Posterior vena cava (tissue), 2 donors: ENCODE results near the gene DPAGT1. TPM values are rescaled to one million over a fixed set of nuclear protein-coding genes. Genes with fewer than 3 reads are reported as not detected.

Source experiments
- DNase-seq: peaks from one replicate; pipeline ENCODE4 v3.0.0-alpha.2; 2020; ENCODE audit warnings: low spot score
- intact Hi-C, 2 donors: fragments of 100-400 bp; cut with DNase I; formaldehyde crosslinking; loops; one replicate each; pipeline versions ENCODE4 v1.14.1 to v1.14.2; 2022 to 2023
- total RNA-seq, 2 donors: library from RNA; stranded (reverse); fragmentation: NEBNext Ultra II Directional; extraction: Animal tissue kit (Norgen Biotek cat#: 25700); gene quantifications; one replicate each; pipeline ENCODE4 v1.2.1, GENCODE V29; 2021
- donor health status: DM: yes; HTN: yes; CAD: no.
- donor health status: DM: yes; HTN: yes; CAD: no.

The DPAGT1 gene
- total RNA-seq, 2 donors from 2014 or later, result 23.8 to 24.2 TPM

DNA sequence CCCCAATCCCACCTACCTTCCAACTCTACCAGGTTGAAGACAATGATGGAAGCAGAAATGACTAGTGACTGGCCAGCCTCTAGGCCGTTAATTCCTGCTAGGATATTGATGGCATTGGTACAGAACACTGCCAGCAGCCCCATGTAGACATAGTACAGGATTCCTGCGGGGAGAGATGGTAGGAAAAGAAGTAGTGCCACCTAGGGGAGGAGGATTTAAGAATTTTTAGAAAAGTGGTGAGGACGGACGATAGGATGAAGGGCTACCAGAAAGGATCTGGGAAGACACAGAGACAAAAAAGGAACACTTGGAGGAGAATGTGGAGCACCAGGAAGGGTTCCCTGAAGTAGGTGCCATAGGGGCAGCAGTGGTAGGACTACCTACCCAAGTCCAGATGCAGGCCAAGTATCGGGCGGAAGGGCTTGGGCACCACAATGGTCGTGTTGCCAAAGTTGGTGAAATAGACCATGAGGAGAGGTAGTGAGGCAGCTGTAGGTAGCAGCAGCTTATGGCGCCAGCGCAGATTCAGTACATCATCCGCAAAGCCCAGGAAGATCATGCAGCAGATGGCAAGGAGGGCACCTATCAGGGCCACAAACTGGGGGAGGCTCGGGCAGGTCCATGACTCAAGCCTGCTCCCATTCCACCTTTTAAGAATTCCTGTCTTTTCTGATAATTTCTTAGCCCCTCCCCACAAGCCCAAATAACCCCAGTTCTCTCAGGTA is 1.2 kb downstream of the DPAGT1 start:
- peak; percentile 47 for DNase-seq
- intact Hi-C loops, result no loop called here

GRCh38 chr11:119099711-119100110 is 1.9 kb downstream of the DPAGT1 start:
- DNase-seq, result no peak
- intact Hi-C loops, result no loop called here

DNA sequence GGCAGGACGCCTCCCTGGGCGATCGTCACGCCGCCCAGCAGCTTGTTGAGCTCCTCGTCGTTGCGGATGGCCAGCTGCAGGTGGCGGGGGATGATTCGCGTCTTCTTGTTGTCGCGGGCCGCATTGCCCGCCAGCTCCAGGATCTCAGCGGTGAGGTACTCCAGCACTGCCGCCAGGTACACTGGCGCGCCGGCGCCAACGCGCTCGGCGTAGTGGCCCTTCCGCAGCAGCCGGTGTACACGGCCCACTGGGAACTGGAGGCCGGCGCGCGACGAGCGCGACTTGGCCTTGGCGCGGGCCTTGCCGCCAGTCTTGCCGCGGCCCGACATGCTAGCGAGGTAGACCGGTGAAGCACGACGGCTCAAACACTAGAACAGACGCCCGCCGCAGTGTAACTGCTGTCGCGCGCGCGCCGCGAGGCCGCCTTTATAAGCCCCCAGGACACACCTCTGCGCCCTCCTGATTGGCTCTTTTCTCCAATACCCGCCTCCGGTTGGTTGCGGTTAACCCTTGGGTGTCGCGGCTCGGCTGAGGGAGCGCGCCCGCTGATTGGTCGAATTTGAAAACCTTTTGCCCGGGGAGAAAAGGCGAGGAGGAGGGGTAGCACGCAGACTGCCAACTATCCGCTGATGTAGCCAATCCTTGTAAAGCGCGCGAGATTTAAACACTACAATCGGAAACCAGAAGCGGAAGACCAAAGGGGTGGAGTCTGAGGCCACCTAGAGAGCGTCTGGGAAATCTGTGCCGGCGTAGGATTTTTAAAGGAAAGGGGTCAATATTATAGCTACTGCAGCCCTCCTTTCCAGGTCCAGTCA is 6.4 kb downstream of the DPAGT1 start:
- intact Hi-C loops, result no loop called here
- peak; percentile 99 for DNase-seq

DNA sequence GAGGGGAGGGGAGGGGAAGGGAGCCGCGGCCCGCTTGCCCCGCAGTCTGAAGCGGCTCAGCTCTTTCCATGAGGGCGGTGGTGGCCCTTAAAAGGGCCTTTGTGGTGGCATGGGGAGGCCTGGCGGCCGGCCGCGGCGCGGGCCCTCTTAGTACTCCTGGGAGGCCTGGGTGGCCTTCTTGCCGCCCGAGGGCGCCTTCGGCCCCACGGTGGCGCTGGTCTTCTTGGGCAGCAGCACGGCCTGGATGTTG is 6.9 kb downstream of the DPAGT1 start:
- intact Hi-C loops, result no loop called here
- DNase-seq, result peak; percentile 95

GRCh38 chr11:119093942-119094815 is 7.5 kb downstream of the DPAGT1 start:
- DNase-seq, result peak; percentile 84
- intact Hi-C loops, result no loop called here

GRCh38 chr11:119092880-119093842 is 8.5 kb downstream of the DPAGT1 start:
- intact Hi-C loops, result no loop called here
- DNase-seq, result no peak

DNA sequence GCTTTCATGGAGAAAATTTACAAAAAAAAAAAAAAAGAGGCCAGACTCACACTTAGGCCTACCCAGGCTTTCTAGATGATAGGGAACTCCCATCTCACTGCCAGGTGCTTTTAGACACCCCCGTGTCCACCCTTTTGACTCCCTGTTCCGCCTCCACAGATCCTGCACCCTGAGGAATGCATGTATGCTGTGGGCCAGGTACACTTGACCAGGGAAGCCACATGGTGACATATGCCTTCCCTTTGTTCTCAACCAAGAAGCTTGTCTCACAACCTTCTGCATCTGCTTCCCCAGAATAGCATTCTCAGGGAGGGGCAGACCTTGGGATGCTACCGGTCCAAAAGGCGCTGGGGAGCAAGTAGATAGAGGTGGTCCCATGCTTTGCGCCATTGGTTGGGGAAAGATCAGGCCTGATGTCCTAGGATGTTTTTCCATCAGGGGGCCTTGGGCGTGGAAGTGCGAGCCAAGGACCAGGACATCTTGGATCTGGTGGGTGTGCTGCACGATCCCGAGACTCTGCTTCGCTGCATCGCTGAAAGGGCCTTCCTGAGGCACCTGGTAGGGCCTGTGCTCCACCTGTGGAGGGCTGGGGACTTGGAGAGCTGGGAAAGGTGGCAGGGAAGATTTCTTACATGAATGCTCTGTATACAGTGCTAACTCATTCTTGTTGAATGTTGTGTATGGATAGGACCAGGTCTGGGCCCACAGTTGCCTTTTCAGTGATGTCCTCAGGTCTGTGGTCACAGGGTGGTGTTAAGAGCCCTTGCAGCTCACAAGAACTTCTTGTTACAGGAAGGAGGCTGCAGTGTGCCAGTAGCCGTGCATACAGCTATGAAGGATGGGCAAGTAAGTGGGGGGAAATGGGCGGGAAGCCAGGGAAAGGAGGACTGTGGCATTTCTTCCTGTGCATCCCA is 9.4 kb downstream of the DPAGT1 start:
- no peak for DNase-seq
- intact Hi-C loops, result no loop called here

- intact Hi-C loops, result no loop called here
Observed at GRCh38 chr11:119091178-119091577, 10.5 kb downstream of the DPAGT1 start.

DNA sequence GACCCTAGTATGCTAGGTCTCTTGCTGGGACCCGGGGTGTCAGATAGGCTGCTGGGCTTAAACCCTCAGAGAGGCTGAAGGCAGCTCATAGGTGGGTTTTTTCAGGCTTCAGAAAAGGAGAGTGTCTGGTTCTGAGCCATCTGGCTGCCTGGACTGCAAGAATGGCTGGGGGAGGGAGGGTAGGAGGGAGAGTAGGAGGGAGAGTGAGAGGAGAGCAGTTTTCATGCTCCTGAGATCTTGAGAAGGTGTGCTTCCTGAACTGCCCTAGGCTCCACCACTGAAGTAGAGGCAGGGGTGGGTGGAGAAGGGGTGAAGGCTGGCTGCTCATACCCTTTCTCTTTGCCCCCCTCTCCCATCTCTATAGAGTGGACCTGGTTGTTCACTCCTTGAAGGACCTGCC is 12.3 kb downstream of the DPAGT1 start:
- intact Hi-C loops, result no loop called here
- no peak for DNase-seq

More at GRCh38 chr11:119091178-119091577, 10.5 kb downstream of the DPAGT1 start:
- DNase-seq, result no peak

DNA sequence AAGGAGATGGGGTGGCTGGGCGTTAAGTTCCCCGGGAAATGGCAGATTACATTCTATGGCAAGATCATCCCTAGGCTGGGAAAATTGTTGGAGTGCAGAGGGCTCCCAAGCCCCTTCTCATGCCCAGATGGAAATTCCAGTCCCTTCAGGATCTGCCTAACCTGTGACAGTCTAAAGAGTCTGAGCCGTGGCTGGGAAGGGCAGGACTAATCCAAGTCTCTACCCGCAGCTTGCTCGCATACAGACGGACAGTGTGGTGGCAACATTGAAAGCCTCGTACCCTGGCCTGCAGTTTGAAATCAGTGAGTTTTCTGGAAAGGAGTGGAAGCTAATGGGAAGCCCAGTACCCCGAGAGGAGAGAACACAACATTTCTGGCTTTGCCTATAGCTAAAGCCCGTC is 13.2 kb downstream of the DPAGT1 start:
- intact Hi-C loops, result no loop called here
- DNase-seq, result no peak

DNA sequence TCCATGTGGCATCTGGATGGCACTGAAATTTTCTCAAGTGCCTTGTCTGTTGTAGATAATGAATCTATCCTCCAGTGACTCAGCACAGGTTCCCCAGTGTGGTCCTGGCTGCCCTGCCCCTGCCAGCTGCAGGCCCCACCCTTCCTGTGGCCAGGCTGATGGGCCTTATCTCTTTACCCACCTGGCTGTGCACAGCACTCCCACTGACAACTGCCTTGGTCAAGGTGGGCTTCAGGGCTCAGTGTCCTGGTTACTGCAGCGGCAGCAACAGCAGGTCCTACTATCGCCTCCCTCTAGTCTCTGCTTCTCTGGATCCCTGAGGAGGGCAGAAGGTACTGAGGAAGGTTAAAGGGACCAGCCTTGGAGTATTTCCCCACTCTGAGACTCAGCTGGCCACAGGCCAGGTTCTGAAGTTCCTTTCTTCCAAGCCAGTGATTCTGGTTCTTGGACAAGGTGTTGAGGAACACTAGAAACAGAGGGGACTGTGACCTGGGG is 13.9 kb downstream of the DPAGT1 start:
- DNase-seq, result no peak
- intact Hi-C loops, result no loop called here

DNA sequence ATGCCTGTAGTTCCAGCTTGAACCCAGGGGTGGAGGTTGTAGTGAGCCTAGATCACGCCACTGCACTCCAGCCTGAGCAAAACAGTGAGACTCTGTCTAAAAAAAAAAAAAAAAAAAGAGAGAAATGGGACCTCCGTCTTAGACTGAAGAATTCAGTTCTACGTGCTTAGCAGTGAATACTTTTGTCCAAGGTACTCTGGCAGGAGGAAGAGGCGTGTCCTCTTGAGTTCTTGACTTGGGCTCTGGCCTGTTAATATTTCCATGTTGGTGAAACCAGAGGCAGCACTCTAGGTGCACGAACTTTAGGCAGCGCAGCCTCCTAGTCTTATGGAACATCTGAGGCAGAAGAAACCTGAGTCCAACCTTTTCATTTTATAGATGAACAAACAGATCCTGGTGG is 14.5 kb downstream of the DPAGT1 start:
- intact Hi-C loops, result no loop called here
- no peak for DNase-seq

DNA sequence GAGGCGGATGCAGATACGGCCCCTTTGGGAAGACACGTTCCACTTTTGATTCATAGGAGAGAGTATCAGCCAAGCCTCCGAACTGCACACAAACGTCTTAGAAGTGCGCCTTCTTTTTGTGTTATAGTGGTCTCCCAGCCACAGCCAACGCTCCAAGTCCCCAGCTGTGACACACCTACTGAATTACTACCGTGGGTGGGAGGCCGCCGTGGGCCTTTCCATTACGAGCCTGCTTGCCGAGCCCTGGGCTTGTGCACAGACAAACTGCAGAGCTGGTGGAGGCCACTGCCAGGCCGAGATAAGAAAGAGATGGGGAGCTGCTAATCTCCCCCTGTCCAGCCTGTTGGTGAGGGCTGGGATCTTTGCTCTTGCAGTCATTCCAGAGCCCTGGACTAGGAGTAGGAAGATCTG is 16.2 kb downstream of the DPAGT1 start:
- DNase-seq, result no peak
- intact Hi-C loops, result no loop called here

- peak; percentile 99 for DNase-seq
- intact Hi-C loops, result no loop called here
Observed at GRCh38 chr11:119084663-119085436, 16.8 kb downstream of the DPAGT1 start, which contains the start of gene HMBS. TSS of gene HMBS (plus strand) at chr11:119084881. CDS start at chr11:119085034, 153 bp downstream.

DNA sequence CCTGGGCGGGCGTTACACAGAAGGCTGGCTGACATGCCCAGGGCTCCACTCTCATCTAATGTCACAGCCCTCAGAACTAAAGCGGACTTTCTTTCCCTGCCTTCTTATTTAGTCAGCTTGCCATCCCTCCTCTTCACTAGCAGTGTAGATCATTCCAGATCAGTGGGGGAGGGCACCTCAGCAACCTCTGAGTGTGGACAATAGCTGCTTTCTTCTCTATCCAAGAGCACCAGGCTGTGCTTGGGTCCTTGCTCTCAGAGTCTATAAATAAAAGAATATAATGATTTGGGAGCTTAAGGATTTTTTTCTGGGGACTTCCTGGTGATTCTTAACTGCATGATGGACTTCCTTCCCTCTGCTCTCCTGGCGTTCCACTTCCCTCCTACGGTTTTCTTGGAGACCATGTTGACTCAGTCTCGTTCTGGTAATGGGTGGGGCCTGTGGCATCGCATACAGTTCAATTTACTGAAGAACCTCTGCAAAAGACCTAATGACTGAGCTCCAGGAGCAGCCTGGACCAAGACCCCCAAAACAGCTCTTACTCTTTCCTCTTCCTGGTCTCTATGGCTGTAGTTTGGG is 19.9 kb downstream of the DPAGT1 start:
- DNase-seq, result peak; percentile 31
- intact Hi-C loops, result no loop called here

DNA sequence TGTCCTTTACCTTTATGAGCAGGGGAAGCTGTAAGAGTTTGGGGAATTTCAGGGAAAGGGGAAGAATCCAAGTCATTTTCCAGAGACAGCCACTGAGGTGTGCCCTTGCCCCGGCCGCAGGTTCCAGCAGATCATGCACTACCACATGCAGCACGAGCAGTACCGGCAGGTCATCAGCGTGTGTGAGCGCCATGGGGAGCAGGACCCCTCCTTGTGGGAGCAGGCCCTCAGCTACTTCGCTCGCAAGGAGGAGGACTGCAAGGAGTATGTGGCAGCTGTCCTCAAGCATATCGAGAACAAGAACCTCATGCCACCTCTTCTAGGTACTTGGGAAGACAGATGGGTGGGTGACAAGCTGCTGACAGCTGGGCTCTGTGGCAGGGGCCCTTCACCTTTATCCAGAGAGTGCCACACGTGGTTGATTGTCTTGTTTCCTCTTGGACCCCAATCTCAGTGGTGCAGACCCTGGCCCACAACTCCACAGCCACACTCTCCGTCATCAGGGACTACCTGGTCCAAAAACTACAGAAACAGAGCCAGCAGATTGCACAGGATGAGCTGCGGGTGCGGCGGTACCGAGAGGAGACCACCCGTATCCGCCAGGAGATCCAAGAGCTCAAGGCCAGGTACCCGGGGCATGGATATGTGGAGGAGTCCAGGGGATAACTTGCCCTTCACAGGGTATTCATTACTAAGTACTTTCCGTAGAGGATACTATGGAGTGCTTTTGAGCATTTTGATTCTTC is 22.8 kb downstream of the DPAGT1 start:
- intact Hi-C loops, result no loop called here
- DNase-seq, result peak; percentile 51
